HFF-Myc (cell line): ENCODE data around the gene PACS1.

ENCODE experiments used
- DNase-seq: peaks from one replicate; pipeline ENCODE4 v3.0.0-alpha.2; 2011; ENCODE audit warnings: low read depth; ENCODE audit errors: extremely low read depth
- H3K4me3 ChIP-seq: replicated peaks from 2 replicates; pipeline ENCODE4 v1.5.1; 2011; ENCODE audit warnings: low read depth, mild to moderate bottlenecking, control low read depth, low read length
- CTCF ChIP-seq: IDR thresholded peaks from 2 replicates; pipeline ENCODE4 v1.5.1; 2012; ENCODE audit warnings: mild to moderate bottlenecking, low read depth, low read length, control low read depth; ENCODE audit errors: missing control alignments

The PACS1 gene

GRCh38 chr11:66051371-66051765 lies 18.7 kb upstream of the PACS1 start:
- no peak for DNase-seq
- TF ChIP-seq CTCF: no peak
- peak overlapping the region; percentile 97 for H3K4me3 ChIP-seq

- DNase-seq: peak; percentile 89
- no peak for TF ChIP-seq CTCF
- H3K4me3 ChIP-seq: peak within 1 kb of the TSS; percentile 97
These were observed 18.1 kb upstream of the PACS1 start, which contains the start of gene SF3B2 for GRCh38 chr11:66051766-66052663. Gene SF3B2 (plus strand): TSS chr11:66052364. CDS start chr11:66052385, 21 bp downstream.

GRCh38 chr11:66052664-66052982 lies 17.4 kb upstream of the PACS1 start:
- no peak for DNase-seq
- TF ChIP-seq CTCF: no peak
- H3K4me3 ChIP-seq: peak overlapping the region; percentile 97

GRCh38 chr11:66055021-66055420 lies 15.1 kb upstream of the PACS1 start:
- no peak for DNase-seq
- TF ChIP-seq CTCF: no peak
- no peak overlapping the region for H3K4me3 ChIP-seq

- TF ChIP-seq CTCF: no peak
- DNase-seq: no peak
- H3K4me3 ChIP-seq: no peak overlapping the region
These were observed 13.6 kb upstream of the PACS1 start for GRCh38 chr11:66056501-66056900.

GRCh38 chr11:66059966-66060680 lies 9.9 kb upstream of the PACS1 start:
- no peak for TF ChIP-seq CTCF
- no peak for DNase-seq
- no peak overlapping the region for H3K4me3 ChIP-seq
